Measurements from ENCODE around the gene PRPF40B.

PRPF40B gene

GRCh38 chr12:49672301-49673217 lies 49.2 kb downstream of the PRPF40B start:
- Histone ChIP-seq H3K9me3 (replicated peaks; ENCODE audit: insufficient read depth, low read length) (no peaks in the 10 kb centered on the region), H3F3A (ENCODE audit: insufficient read depth, low read length) (no peaks in the 10 kb centered on the region), H3K4me1 (ENCODE audit: low read length) (peaks cover 16% of the 10 kb centered on the region), H3K27ac (ENCODE audit: low read length) (no peak overlapping the region), H3K4me2 (ENCODE audit: low read depth, low read length) (no peak overlapping the region), H3K9me2 (replicated peaks; ENCODE audit: insufficient read depth, low read length) (no peaks in the 10 kb centered on the region), H4K20me1 (ENCODE audit: insufficient read depth, low read length) (no peaks in the 10 kb centered on the region), H3K79me2 (ENCODE audit: low read length) (no peaks in the 10 kb centered on the region), H3K36me3 (replicated peaks; ENCODE audit: insufficient read depth, low read length) (no peaks in the 10 kb centered on the region), H2AFZ (ENCODE audit: low read length) (no peak overlapping the region), H3K27me3 (replicated peaks; ENCODE audit: insufficient read depth, low read length) (no peaks in the 10 kb centered on the region), H3K9ac (ENCODE audit: low read length) (no peak overlapping the region), H3K4me3 (ENCODE audit: low read length) (no peak overlapping the region)
- no peak for DNase-seq
- TF ChIP-seq EZH2 (optimal IDR thresholded peaks at IDR 0.05; ENCODE audit: low read depth, low read length) (no peak), EZH2phosphoT487 (IDR thresholded peaks at IDR 0.05; ENCODE audit: low read length) (no peak), CTCF (IDR thresholded peaks at IDR 0.05; ENCODE audit: low read length) (no peak)

- H4K20me1 ChIP-seq (ENCODE audit: insufficient read depth, low read length), result no peaks in the 10 kb centered on the region
Measured at GRCh38 chr12:49673446-49674317, 50.3 kb downstream of the PRPF40B start.

More at GRCh38 chr12:49673446-49674317, 50.3 kb downstream of the PRPF40B start:
- Histone ChIP-seq H3K9ac (ENCODE audit: low read length) (no peak overlapping the region), H3K4me1 (ENCODE audit: low read length) (peaks cover 16% of the 10 kb centered on the region), H3K27me3 (replicated peaks; ENCODE audit: insufficient read depth, low read length) (no peaks in the 10 kb centered on the region), H3K9me2 (replicated peaks; ENCODE audit: insufficient read depth, low read length) (no peaks in the 10 kb centered on the region), H2AFZ (ENCODE audit: low read length) (no peak overlapping the region), H3K79me2 (ENCODE audit: low read length) (no peaks in the 10 kb centered on the region), H3K36me3 (replicated peaks; ENCODE audit: insufficient read depth, low read length) (no peaks in the 10 kb centered on the region), H3K27ac (ENCODE audit: low read length) (no peak overlapping the region), H3K9me3 (replicated peaks; ENCODE audit: insufficient read depth, low read length) (no peaks in the 10 kb centered on the region), H3K4me2 (ENCODE audit: low read depth, low read length) (no peak overlapping the region), H3K4me3 (ENCODE audit: low read length) (no peak overlapping the region), H3F3A (ENCODE audit: insufficient read depth, low read length) (no peaks in the 10 kb centered on the region)
- no peak for DNase-seq
- TF ChIP-seq EZH2 (optimal IDR thresholded peaks at IDR 0.05; ENCODE audit: low read depth, low read length), result no peak
- no peak for TF ChIP-seq CTCF (IDR thresholded peaks at IDR 0.05; ENCODE audit: low read length)
- TF ChIP-seq EZH2phosphoT487 (IDR thresholded peaks at IDR 0.05; ENCODE audit: low read length), result no peak

Measured in MM.1S (cell line).